ENCODE measurements around the gene DTHD1.
A peak's percentile ranks its signal among the peaks of the same experiment; 100 is the strongest.

The DTHD1 gene

DNA sequence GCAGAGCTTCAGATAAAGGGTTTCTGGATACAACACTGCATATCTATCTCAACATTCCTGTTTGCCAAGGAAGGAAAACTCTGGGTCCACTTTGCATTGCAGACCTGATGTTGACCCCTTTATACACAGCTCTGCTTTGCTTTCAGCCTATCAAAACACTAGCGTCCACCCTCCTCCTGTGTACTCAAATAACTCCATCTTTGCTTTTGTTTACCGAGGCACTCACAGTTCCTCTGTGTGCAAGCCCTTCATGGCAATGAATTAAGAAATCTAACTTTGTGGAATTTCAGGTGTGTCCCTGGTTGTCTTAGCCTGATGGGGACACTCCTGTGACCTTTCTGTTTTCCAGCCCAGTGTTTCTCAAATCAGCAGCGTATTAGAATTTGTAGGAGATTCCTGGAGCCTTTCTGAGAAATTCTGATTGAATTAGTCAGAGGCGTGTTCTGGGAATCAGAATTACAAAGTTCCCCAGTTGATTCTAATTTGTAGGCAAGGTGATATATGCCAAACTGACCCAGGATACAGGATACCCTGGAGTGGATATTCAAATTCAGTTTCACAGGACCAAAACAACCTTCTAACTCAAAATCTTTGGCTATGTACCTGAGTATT, 68.6 kb downstream of the DTHD1 start:
- DNase-seq = no peak

DNA sequence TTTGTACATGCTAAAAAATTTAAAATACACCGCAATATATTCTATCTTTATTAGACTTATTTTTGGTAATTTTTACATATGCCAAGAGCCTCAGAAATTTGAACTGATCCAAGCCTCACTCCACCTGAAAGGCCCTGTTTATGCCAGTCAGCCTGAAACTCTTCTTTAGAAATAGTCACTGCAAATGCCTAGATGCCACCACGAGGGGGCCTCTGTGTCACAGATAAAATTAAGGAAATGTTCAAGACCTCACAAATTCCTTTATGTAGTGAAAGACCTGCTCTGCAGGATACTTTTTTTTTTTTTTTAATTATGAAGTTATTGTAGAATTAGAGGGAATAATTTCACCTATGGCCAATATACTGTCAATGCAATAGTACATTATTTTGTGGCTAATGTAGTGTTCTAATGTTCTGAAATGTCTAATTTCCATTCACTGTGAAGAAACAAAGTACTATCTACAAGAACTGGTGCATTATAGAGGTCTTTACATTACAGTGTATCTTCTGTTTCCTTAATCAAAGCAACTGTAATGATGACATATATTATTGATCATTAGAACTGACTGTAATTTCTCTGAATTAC, 69.8 kb downstream of the DTHD1 start:
- peak; percentile 76 for DNase-seq

GRCh38 chr4:36353998-36354397, 72.6 kb downstream of the DTHD1 start:
- no peak for DNase-seq

DNA sequence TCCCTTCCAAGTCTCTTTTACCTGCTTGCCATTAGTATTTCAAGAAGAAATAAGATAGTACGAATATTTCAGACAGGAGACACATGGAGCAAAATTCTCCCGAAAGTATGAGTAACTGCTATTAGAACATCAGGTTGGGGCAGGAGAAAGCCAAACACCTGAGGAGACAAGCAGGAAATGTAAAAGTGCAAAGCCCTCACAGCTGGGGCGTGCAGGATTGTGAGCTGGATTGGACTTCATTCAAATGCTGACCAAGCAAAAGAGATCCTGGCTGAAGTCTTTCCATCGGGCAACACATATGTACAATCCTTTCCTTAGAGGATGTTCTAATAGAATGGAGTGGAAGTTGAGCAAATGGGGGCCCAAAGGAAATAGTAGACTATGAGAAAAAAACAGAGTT, 76.8 kb downstream of the DTHD1 start:
- no peak for DNase-seq

- DNase-seq = no peak
Measured at GRCh38 chr4:36360755-36361154, 79.3 kb downstream of the DTHD1 start.

DNA sequence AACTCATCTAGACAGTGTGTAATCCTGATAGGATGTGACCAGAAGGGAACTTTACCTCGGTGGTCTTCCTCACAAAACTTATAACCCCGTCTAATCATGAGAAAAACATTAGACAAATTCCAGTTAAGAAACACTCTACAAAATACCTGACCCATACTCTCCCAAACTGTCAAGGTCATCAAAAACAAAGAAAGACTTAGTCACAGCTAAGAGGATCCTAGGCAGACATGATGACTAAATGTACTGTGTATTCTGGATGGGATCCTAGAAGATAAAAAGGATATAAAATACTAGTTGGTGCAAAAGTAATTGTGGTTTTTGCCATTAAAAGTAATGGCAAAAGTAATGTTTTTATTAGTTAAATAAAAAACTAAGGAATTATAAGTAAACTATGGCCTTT, 81.6 kb downstream of the DTHD1 start:
- DNase-seq = no peak

GRCh38 chr4:36374836-36375511, 93.6 kb downstream of the DTHD1 start:
- no peak for DNase-seq

DNA sequence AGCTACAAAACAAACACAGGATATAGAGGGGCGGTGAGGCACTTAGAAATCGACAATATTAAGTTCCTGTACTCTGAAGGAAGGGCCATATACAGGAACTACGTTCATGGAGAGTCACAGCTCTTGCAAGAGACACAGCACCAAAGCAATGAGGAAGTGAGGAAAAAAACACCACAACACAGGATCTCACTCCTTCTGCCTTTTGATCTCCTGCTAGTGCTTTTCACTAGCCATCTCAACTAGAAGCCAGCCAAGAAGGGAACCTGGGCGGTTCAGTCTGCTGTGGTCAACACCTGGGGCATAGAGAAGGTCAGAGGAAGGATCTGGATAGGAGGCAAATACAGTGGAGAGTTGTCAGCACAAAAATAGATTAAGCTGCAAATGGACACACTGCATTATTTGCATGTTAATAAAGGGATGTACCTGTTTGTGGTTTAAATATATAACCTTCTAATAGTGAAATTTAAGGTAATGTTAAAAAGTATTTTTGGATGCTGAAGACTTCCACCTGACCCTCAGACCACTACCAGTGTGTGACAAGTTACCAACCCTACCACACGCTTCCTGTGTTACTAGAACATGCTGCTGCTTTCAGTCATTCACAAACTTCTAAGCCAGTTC, 104.6 kb downstream of the DTHD1 start:
- DNase-seq = peak; percentile 52

DNA sequence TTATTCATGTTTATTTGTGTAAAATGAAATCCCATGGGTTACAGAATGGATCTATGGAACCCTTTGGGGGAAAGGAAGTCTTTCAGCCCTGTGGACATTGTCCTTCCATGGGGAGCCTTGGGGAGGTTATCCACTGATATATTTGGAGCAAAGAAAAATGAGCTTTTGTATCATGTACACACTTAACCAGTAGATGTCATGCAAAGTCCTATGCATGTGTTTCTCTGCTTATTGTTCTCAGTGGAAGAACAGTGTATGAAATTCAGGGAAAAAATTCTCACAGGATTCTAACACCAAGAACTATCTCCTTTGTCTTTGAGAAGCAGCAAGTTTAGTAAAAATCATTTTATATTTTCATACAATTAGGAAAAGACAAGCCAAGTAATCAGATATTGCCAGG, 105.3 kb downstream of the DTHD1 start:
- DNase-seq = no peak

GRCh38 chr4:36388710-36389109, 107.3 kb downstream of the DTHD1 start:
- DNase-seq = no peak

- DNase-seq = no peak
Measured at GRCh38 chr4:36391411-36391810, 110.0 kb downstream of the DTHD1 start.

- no peak for DNase-seq
Measured at GRCh38 chr4:36392024-36392423, 110.6 kb downstream of the DTHD1 start.

GRCh38 chr4:36392916-36393315, 111.5 kb downstream of the DTHD1 start:
- DNase-seq = no peak

All from hematopoietic multipotent progenitor cell treated with erythropoietin and hydrocortisone succinate and interleukin-3 and kit ligand, for 6 days (in vitro differentiated cells).